IMR-90 (cell line): Measurements from ENCODE around the gene NPNT. TPM values are rescaled to one million over a fixed set of nuclear protein-coding genes. Genes with fewer than 3 reads are reported as not detected.

Experiments
- ATAC-seq: fragments of 200-7000 bp; cut with Tn5 transposase; 2 replicates; pipeline ENCODE4 v1.9.1; 2020; ENCODE audit warnings: low read depth, mild to moderate bottlenecking, moderate library complexity
- BruUV-seq: library from RNA; stranded (reverse); fragments of 400-500 nt; replicated peaks from 2 replicates; lab custom pipeline; 2021; lab: Mats Ljungman, UMichigan
- CTCF ChIA-PET: fragments of 300-600 bp; formaldehyde crosslinking; extraction: SDS; loops from one replicate; lab custom pipeline; 2021; ENCODE audit warnings: antibody characterized with exemption; lab: Yijun Ruan, JAX
- POLR2A ChIA-PET: fragments of 300-600 bp; sonication (Branson Sonifier 250); formaldehyde crosslinking; loops from one replicate; lab custom pipeline; 2022; ENCODE audit warnings: antibody characterized with exemption; ENCODE audit not compliant: unreplicated experiment; lab: Charles Lee
- DNase-seq: peaks from one replicate; pipeline ENCODE4 v3.0.0; 2013
- H2AFZ ChIP-seq: replicated peaks from 2 replicates; pipeline ENCODE3; 2013; ENCODE audit warnings: low read length, mild to moderate bottlenecking; ENCODE audit not compliant: poor library complexity
- H2AK5ac ChIP-seq: 2 replicates; pipeline ENCODE4 v1.6.1; 2013; ENCODE audit warnings: low read depth, low read length, inconsistent platforms
- H2AK9ac ChIP-seq: replicated peaks from 2 replicates; pipeline ENCODE3; 2013; ENCODE audit warnings: mild to moderate bottlenecking, low read depth, low read length, moderate library complexity; ENCODE audit not compliant: poor library complexity
- H2BK120ac ChIP-seq: 2 replicates; pipeline ENCODE4 v1.6.1; 2013; ENCODE audit warnings: low read depth, low read length, inconsistent platforms
- H2BK15ac ChIP-seq: 3 replicates; pipeline ENCODE4 v1.6.1; 2013; ENCODE audit warnings: low read depth, low read length, inconsistent platforms
- H2BK20ac ChIP-seq: 2 replicates; pipeline ENCODE4 v1.6.1; 2013; ENCODE audit warnings: low read depth, mild to moderate bottlenecking, inconsistent platforms, low read length, moderate library complexity
- H2BK5ac ChIP-seq: 2 replicates; pipeline ENCODE4 v1.6.1; 2013; ENCODE audit warnings: mild to moderate bottlenecking, low read depth, low read length, inconsistent platforms; ENCODE audit not compliant: poor library complexity, severe bottlenecking
- H3K14ac ChIP-seq: replicated peaks from 2 replicates; pipeline ENCODE4 v1.6.1; 2013; ENCODE audit warnings: low read depth, low read length, inconsistent platforms
- H3K18ac ChIP-seq: 2 replicates; pipeline ENCODE4 v1.6.1; 2013; ENCODE audit warnings: low read depth, low read length, control low read depth
- H3K23ac ChIP-seq: 2 replicates; pipeline ENCODE4 v1.6.1; 2013; ENCODE audit warnings: low read depth, low read length, inconsistent platforms
- H3K27ac ChIP-seq: 2 replicates; pipeline ENCODE4 v1.5.1; 2013; ENCODE audit warnings: mild to moderate bottlenecking, control low read depth, low read length; ENCODE audit not compliant: insufficient read depth
- H3K27me3 ChIP-seq: 2 replicates; pipeline ENCODE4 v1.6.1; 2013; ENCODE audit warnings: low read length; ENCODE audit not compliant: control insufficient read depth, insufficient read depth
- H3K36me3 ChIP-seq: 2 replicates; pipeline ENCODE4 v1.6.1; 2013; ENCODE audit warnings: low read length, mixed read lengths; ENCODE audit not compliant: control insufficient read depth, insufficient read depth
- H3K4ac ChIP-seq: 2 replicates; pipeline ENCODE4 v1.6.1; 2013; ENCODE audit warnings: low read depth, low read length, inconsistent platforms
- H3K4me1 ChIP-seq: 2 replicates; pipeline ENCODE4 v1.6.1; 2013; ENCODE audit warnings: low read length, mixed read lengths; ENCODE audit not compliant: control insufficient read depth, insufficient read depth
- H3K4me2 ChIP-seq: 2 replicates; pipeline ENCODE4 v1.6.1; 2013; ENCODE audit warnings: low read depth, mild to moderate bottlenecking, control low read depth, low read length, moderate library complexity
- H3K4me3 ChIP-seq: 2 replicates; pipeline ENCODE4 v1.5.1; 2013; ENCODE audit warnings: low read depth, mild to moderate bottlenecking, control low read depth, low read length, moderate library complexity; ENCODE audit not compliant: insufficient read depth
- H3K56ac ChIP-seq: 2 replicates; pipeline ENCODE4 v1.6.1; 2013; ENCODE audit warnings: low read length, inconsistent platforms; ENCODE audit not compliant: insufficient read depth; ENCODE audit errors: extremely low read depth
- H3K79me1 ChIP-seq, 2 experiments: 2 replicates each; pipeline ENCODE4 v1.6.1; 2013; ENCODE audit warnings: low read length in 2 of 2, inconsistent platforms in 1 of 2, low read depth in 1 of 2
- H3K9ac ChIP-seq: 2 replicates; pipeline ENCODE4 v1.6.1; 2013; ENCODE audit warnings: low read depth, low read length, control low read depth
- H3K9me1 ChIP-seq: 2 replicates; pipeline ENCODE4 v1.6.1; 2013; ENCODE audit warnings: low read length, inconsistent platforms; ENCODE audit not compliant: insufficient read depth
- H3K9me3 ChIP-seq: 2 replicates; pipeline ENCODE4 v1.6.1; 2013; ENCODE audit warnings: low read length; ENCODE audit not compliant: control insufficient read depth, insufficient read depth
- H4K20me1 ChIP-seq: 2 replicates; pipeline ENCODE4 v1.6.1; 2013; ENCODE audit warnings: low read length, inconsistent platforms; ENCODE audit not compliant: insufficient read depth
- H4K5ac ChIP-seq: 2 replicates; pipeline ENCODE4 v1.6.1; 2013; ENCODE audit warnings: mild to moderate bottlenecking, low read depth, low read length, control low read depth
- H4K8ac ChIP-seq, 2 experiments: 2 replicates each; pipeline ENCODE4 v1.6.1; 2013; ENCODE audit warnings: low read depth in 2 of 2, low read length in 2 of 2, control low read depth in 1 of 2, inconsistent platforms in 1 of 2
- H4K91ac ChIP-seq: 2 replicates; pipeline ENCODE4 v1.6.1; 2013; ENCODE audit warnings: low read depth, low read length, inconsistent platforms; ENCODE audit not compliant: insufficient read depth
- BHLHE40 ChIP-seq: fragments of 150-350 bp; IDR thresholded peaks from 2 replicates; pipeline ENCODE4 v1.6.1; 2016; ENCODE audit warnings: mild to moderate bottlenecking, low read depth, low read length
- CEBPB ChIP-seq: IDR thresholded peaks from 2 replicates; pipeline ENCODE4 v1.6.1; 2012; ENCODE audit warnings: low read depth, low read length, improper control_type of control experiment
- CHD1 ChIP-seq: IDR thresholded peaks from 2 replicates; pipeline ENCODE4 v1.6.1; 2012; ENCODE audit warnings: low read depth, low read length, improper control_type of control experiment
- ELK1 ChIP-seq: fragments of 150-350 bp; IDR thresholded peaks from 2 replicates; pipeline ENCODE4 v1.6.1; 2016; ENCODE audit warnings: low read depth, mild to moderate bottlenecking, low read length, moderate library complexity, borderline replicate concordance
- FOS ChIP-seq: fragments of 150-350 bp; IDR thresholded peaks from 2 replicates; pipeline ENCODE4 v1.6.1; 2016; ENCODE audit warnings: low read depth, low read length
- MAFK ChIP-seq: IDR thresholded peaks from 2 replicates; pipeline ENCODE4 v1.6.1; 2012; ENCODE audit warnings: low read depth, low read length, improper control_type of control experiment
- MAZ ChIP-seq: IDR thresholded peaks from 2 replicates; pipeline ENCODE4 v1.6.1; 2012; ENCODE audit warnings: low read depth, mild to moderate bottlenecking, low read length, improper control_type of control experiment, moderate library complexity, borderline replicate concordance
- MXI1 ChIP-seq: IDR thresholded peaks from 2 replicates; pipeline ENCODE4 v1.6.1; 2012; ENCODE audit warnings: low read depth, mild to moderate bottlenecking, low read length, moderate library complexity, borderline replicate concordance
- NFE2L2 ChIP-seq: fragments of 150-350 bp; IDR thresholded peaks from 2 replicates; pipeline ENCODE4 v1.6.1; 2016; ENCODE audit warnings: low read depth, mild to moderate bottlenecking, low read length
- POLR2A ChIP-seq: IDR thresholded peaks from 2 replicates; pipeline ENCODE4 v1.6.1; 2012; ENCODE audit warnings: mild to moderate bottlenecking, low read depth, low read length
- RAD21 ChIP-seq: IDR thresholded peaks from 2 replicates; pipeline ENCODE4 v1.6.1; 2012; ENCODE audit warnings: low read length, improper control_type of control experiment
- RCOR1 ChIP-seq: IDR thresholded peaks from 2 replicates; pipeline ENCODE4 v1.6.1; 2012; ENCODE audit warnings: mild to moderate bottlenecking, low read length, improper control_type of control experiment; ENCODE audit not compliant: insufficient replicate concordance
- RFX5 ChIP-seq: IDR thresholded peaks from 2 replicates; pipeline ENCODE4 v1.8.0; 2012; ENCODE audit warnings: low read depth, mild to moderate bottlenecking, low read length, moderate library complexity
- SMC3 ChIP-seq: fragments of 150-350 bp; IDR thresholded peaks from 2 replicates; pipeline ENCODE4 v1.6.1; 2016; ENCODE audit warnings: low read depth, mild to moderate bottlenecking, antibody characterized with exemption, low read length, moderate library complexity
- WGBS, 2 experiments: methylation state at CpG; one replicate each; pipeline versions ENCODE4 v1.1.5 to v1.1.7; 2013; ENCODE audit warnings: missing lambda C conversion rate in 2 of 2; ENCODE audit not compliant: insufficient read length in 1 of 2; ENCODE audit errors: extremely low coverage in 2 of 2; 5-methylcytosine and 5-hydroxymethylcytosine counted together
- dilution Hi-C: fragments of 300-500 bp; cut with HindIII; formaldehyde crosslinking; loops from one replicate; pipeline ENCODE4 v1.14.3; 2018; ENCODE audit warnings: low sequenced_read_pairs; ENCODE audit not compliant: unreplicated experiment
- in situ Hi-C: fragments of 300-500 bp; cut with MboI; formaldehyde crosslinking; loops from 3 replicates; pipeline ENCODE4 v1.14.3; 2019; ENCODE audit warnings: low sequenced_read_pairs, inconsistent platforms, mixed read lengths
- intact Hi-C: fragments of 100-400 bp; cut with micrococcal nuclease; formaldehyde crosslinking; loops from 2 replicates; pipeline ENCODE4 v1.10.0; 2022
- polyA plus RNA-seq, 3 experiments: library from polyadenylated mRNA; depleted of rRNA; stranded (reverse); fragments of >200 nt; gene quantifications; 2 replicates each; pipeline ENCODE4 v1.2.3, GENCODE V29; 2012; ENCODE audit warnings: low replicate concordance in 1 of 3
- total RNA-seq: library from RNA; depleted of rRNA; stranded (reverse); fragments of >200 nt; gene quantifications from 2 replicates; pipeline ENCODE4 v1.2.3, GENCODE V29; 2012
- TF ChIP-seq, protein P1 (sequence below): conservative IDR thresholded peaks from 2 replicates; pipeline ENCODE4 v1.5.1; 2012; ENCODE audit warnings: mild to moderate bottlenecking, low read depth, low read length, improper control_type of control experiment
- TF ChIP-seq, protein P2 (sequence below): fragments of 150-350 bp; IDR thresholded peaks from 2 replicates; pipeline ENCODE4 v1.6.1; 2017; ENCODE audit warnings: mild to moderate bottlenecking, antibody characterized with exemption, low read length, low read depth

Gene NPNT
- total and polyA plus RNA-seq, 2 of the 4 experiments (the other 2 are of a cell fraction): not detected

GRCh38 chr4:106017975-106018374, 122.7 kb downstream of the NPNT start:
- H3K4me3 ChIP-seq: no peak overlapping the region
- H3K27ac ChIP-seq: no peak overlapping the region
- no peaks in the 10 kb centered on the region for H3K27me3 ChIP-seq
- ATAC-seq: no peak
- in situ Hi-C loops: no loop called here
- WGBS, 2 experiments: 24% methylated on average over 2 of the region's 5 CpGs; no CpG with 5 or more reads in 1 of the 2 experiments
- H2BK5ac ChIP-seq: no peak overlapping the region
- intact Hi-C loops: no loop called here
- no peaks in the 10 kb centered on the region for H3K9me1 ChIP-seq
- no peaks in the 10 kb centered on the region for H3K79me1 ChIP-seq
- H3K4me1 ChIP-seq: peaks cover 2% of the 10 kb centered on the region; the same call in 1 of the 2 replicates
- no peak overlapping the region for H2BK120ac ChIP-seq
- H3K14ac ChIP-seq: no peak overlapping the region
- H4K8ac ChIP-seq: no peak overlapping the region
- no peak overlapping the region for H2AFZ ChIP-seq
- H2AK9ac ChIP-seq: no peak overlapping the region
- no peak overlapping the region for H3K4me2 ChIP-seq
- no TSS peak for BruUV-seq
- no peak overlapping the region for H3K18ac ChIP-seq
- H4K91ac ChIP-seq: no peak overlapping the region
- no peak overlapping the region for H3K23ac ChIP-seq
- H2BK20ac ChIP-seq: no peak overlapping the region
- TF ChIP-seq POLR2A (no peak), MXI1 (no peak), BHLHE40 (no peak), RAD21 (no peak), CEBPB (no peak), NFE2L2 (no peak), SMC3 (no peak), MAZ (no peak), RFX5 (no peak), MAFK (no peak), FOS (no peak), CHD1 (no peak), RCOR1 (no peak), ELK1 (no peak)
- TF ChIP-seq, protein P1, sequence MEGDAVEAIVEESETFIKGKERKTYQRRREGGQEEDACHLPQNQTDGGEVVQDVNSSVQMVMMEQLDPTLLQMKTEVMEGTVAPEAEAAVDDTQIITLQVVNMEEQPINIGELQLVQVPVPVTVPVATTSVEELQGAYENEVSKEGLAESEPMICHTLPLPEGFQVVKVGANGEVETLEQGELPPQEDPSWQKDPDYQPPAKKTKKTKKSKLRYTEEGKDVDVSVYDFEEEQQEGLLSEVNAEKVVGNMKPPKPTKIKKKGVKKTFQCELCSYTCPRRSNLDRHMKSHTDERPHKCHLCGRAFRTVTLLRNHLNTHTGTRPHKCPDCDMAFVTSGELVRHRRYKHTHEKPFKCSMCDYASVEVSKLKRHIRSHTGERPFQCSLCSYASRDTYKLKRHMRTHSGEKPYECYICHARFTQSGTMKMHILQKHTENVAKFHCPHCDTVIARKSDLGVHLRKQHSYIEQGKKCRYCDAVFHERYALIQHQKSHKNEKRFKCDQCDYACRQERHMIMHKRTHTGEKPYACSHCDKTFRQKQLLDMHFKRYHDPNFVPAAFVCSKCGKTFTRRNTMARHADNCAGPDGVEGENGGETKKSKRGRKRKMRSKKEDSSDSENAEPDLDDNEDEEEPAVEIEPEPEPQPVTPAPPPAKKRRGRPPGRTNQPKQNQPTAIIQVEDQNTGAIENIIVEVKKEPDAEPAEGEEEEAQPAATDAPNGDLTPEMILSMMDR: no peak
- TF ChIP-seq, protein P2, sequence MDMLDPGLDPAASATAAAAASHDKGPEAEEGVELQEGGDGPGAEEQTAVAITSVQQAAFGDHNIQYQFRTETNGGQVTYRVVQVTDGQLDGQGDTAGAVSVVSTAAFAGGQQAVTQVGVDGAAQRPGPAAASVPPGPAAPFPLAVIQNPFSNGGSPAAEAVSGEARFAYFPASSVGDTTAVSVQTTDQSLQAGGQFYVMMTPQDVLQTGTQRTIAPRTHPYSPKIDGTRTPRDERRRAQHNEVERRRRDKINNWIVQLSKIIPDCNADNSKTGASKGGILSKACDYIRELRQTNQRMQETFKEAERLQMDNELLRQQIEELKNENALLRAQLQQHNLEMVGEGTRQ: no peak
- ChIA-PET CTCF (no interaction called here), POLR2A (no interaction called here)
- H3K56ac ChIP-seq: no peak overlapping the region
- no peaks in the 10 kb centered on the region for H4K20me1 ChIP-seq
- no peaks in the 10 kb centered on the region for H3K36me3 ChIP-seq
- H3K9me3 ChIP-seq: no peaks in the 10 kb centered on the region
- no peak overlapping the region for H2BK15ac ChIP-seq
- no peak for DNase-seq
- no peak overlapping the region for H3K9ac ChIP-seq
- no peak overlapping the region for H4K5ac ChIP-seq
- dilution Hi-C loops: no loop called here
- H3K4ac ChIP-seq: no peak overlapping the region
- H2AK5ac ChIP-seq: no peak overlapping the region
